H1 (cell line): Measurements from ENCODE around the gene SMTN. TPM values are rescaled to one million over a fixed set of nuclear protein-coding genes. Genes with fewer than 3 reads are reported as not detected.

ENCODE experiments used
- CHD1 ChIP-seq: IDR thresholded peaks from 2 replicates; pipeline ENCODE4 v1.6.1; 2012; ENCODE audit warnings: low read depth, low read length, improper control_type of control experiment
- CHD7 ChIP-seq: fragments of 300-600 bp; sonication (generic); IDR thresholded peaks from 2 replicates; pipeline ENCODE4 v1.7.1; 2012; ENCODE audit warnings: low read length, moderate library complexity, mild to moderate bottlenecking, inconsistent platforms; ENCODE audit not compliant: insufficient replicate concordance
- TAF7 ChIP-seq: optimal IDR thresholded peaks from 2 replicates; pipeline ENCODE3; 2011; ENCODE audit warnings: low read depth, mild to moderate bottlenecking, inconsistent platforms, low read length, moderate library complexity, borderline replicate concordance
- YY1 ChIP-seq: IDR thresholded peaks from 2 replicates; pipeline ENCODE4 v1.6.1; 2011; ENCODE audit warnings: low read depth, mild to moderate bottlenecking, low read length
- polyA plus RNA-seq, 7 experiments: library from polyadenylated mRNA; depleted of rRNA in 3 of 7; stranded (reverse) in 5 of 7; unstranded in 2 of 7; fragments of >200 nt in 5 of 7; fragments of 200-250 nt in 2 of 7; gene quantifications; 1 replicate in 5 of 7; 2 replicates in 1 of 7; 4 replicates in 1 of 7; pipeline versions ENCODE4 v1.2.1 to v1.2.3, GENCODE V29; 2011 to 2013; ENCODE audit warnings: missing spikeins in 2 of 7, mixed read lengths in 2 of 7
- total RNA-seq: library from RNA; stranded (reverse); fragmentation: NEBNext Ultra II Directional; extraction: Animal tissue kit (Norgen Biotek cat#: 25700); gene quantifications from 2 replicates; pipeline ENCODE4 v1.2.1, GENCODE V29; 2021

The SMTN gene
- total and polyA plus RNA-seq, 2 of the 8 experiments (the other 6 are each of a cell fraction or from before 2014, with no cell fraction given) = 12.3 to 20.8 TPM

GRCh38 chr22:31135706-31136105 is 54.6 kb downstream of the SMTN start (continued):
- no peak for TF ChIP-seq CHD7
- TF ChIP-seq TAF7 = no peak
- TF ChIP-seq CHD1 = no peak
- no peak for TF ChIP-seq YY1
